CD14-positive monocyte (primary cell): ENCODE results near the gene TUBGCP5. TPM values are rescaled to one million over a fixed set of nuclear protein-coding genes. Genes with fewer than 3 reads are reported as not detected.

Source experiments
- DNase-seq, 3 donors: peaks; one replicate each; pipeline ENCODE4 v3.0.0-alpha.2; 2011 to 2022
- H2AFZ ChIP-seq: 2 replicates; pipeline ENCODE4 v1.6.0; 2012; ENCODE audit warnings: mild to moderate bottlenecking, low read depth, low read length, inconsistent platforms; ENCODE audit not compliant: insufficient read depth, poor library complexity, severe bottlenecking
- H3K27ac ChIP-seq, 2 donors: 1 replicate in 1 of 2; 2 replicates in 1 of 2; pipeline ENCODE4 v1.5.1; 2012 to 2013; ENCODE audit warnings: low read length in 2 of 2, control low read depth in 1 of 2, inconsistent platforms in 1 of 2, low read depth in 1 of 2, mild to moderate bottlenecking in 1 of 2
- H3K27me3 ChIP-seq, 2 donors: one replicate each; pipeline versions ENCODE4 v1.6.0 to v1.6.1; 2011 to 2013; ENCODE audit warnings: low read length in 2 of 2; ENCODE audit not compliant: control insufficient read depth in 2 of 2, insufficient read depth in 2 of 2
- H3K36me3 ChIP-seq, 2 donors: replicated peaks in 1 of 2; 1 replicate in 1 of 2; 2 replicates in 1 of 2; pipeline versions ENCODE4 v1.5.1 to v1.6.1; 2012 to 2013; ENCODE audit warnings: low read length in 2 of 2, control low read depth in 1 of 2, inconsistent platforms in 1 of 2, mild to moderate bottlenecking in 1 of 2; ENCODE audit not compliant: insufficient read depth in 2 of 2, control insufficient read depth in 1 of 2
- H3K4me1 ChIP-seq, 2 donors: 1 replicate in 1 of 2; 2 replicates in 1 of 2; pipeline versions ENCODE4 v1.5.1 to v1.6.1; 2012 to 2013; ENCODE audit warnings: low read length in 2 of 2, control low read depth in 1 of 2, inconsistent platforms in 1 of 2, mild to moderate bottlenecking in 1 of 2, moderate library complexity in 1 of 2; ENCODE audit not compliant: insufficient read depth in 2 of 2, control insufficient read depth in 1 of 2
- H3K4me2 ChIP-seq: replicated peaks from 2 replicates; pipeline ENCODE3; 2012; ENCODE audit warnings: low read length, moderate library complexity, mild to moderate bottlenecking; ENCODE audit not compliant: poor library complexity, severe bottlenecking; ENCODE audit errors: extremely low read depth
- H3K4me3 ChIP-seq, 3 experiments: fragments of 200-600 bp in 1 of 3; sonication (generic) in 1 of 3; replicated peaks in 1 of 3; 1 replicate in 2 of 3; 2 replicates in 1 of 3; pipeline ENCODE4 v1.5.1; 2011 to 2013; ENCODE audit warnings: low read length in 3 of 3, mild to moderate bottlenecking in 3 of 3, control low read depth in 2 of 3, low read depth in 2 of 3, inconsistent platforms in 1 of 3, moderate library complexity in 1 of 3
- H3K79me2 ChIP-seq: 2 replicates; pipeline ENCODE4 v1.6.0; 2012; ENCODE audit warnings: mild to moderate bottlenecking, control low read depth, inconsistent platforms, low read length, moderate library complexity; ENCODE audit not compliant: insufficient read depth
- H3K9ac ChIP-seq: 2 replicates; pipeline ENCODE4 v1.6.0; 2017; ENCODE audit warnings: low read length, mild to moderate bottlenecking; ENCODE audit not compliant: insufficient read depth, poor library complexity, severe bottlenecking
- H3K9me3 ChIP-seq, 2 donors: replicated peaks in 1 of 2; 1 replicate in 1 of 2; 2 replicates in 1 of 2; pipeline versions ENCODE4 v1.5.1 to v1.6.1; 2012 to 2013; ENCODE audit warnings: low read length in 2 of 2, control low read depth in 1 of 2; ENCODE audit not compliant: control insufficient read depth in 1 of 2, insufficient read depth in 1 of 2
- H4K20me1 ChIP-seq: 2 replicates; pipeline ENCODE4 v1.6.0; 2012; ENCODE audit warnings: mild to moderate bottlenecking, low read length, control low read depth, moderate library complexity; ENCODE audit not compliant: insufficient read depth
- H3K27ac Mint-ChIP-seq, 7 donors: one replicate each; pipeline ENCODE4 v1.8.0; 2020; ENCODE audit warnings: mild to moderate bottlenecking in 7 of 7, mixed read lengths in 7 of 7, moderate library complexity in 6 of 7, inconsistent platforms in 2 of 7
- H3K27me3 Mint-ChIP-seq, 3 donors: one replicate each; pipeline ENCODE4 v1.8.0; 2021 to 2022; ENCODE audit warnings: low read depth in 3 of 3, mild to moderate bottlenecking in 3 of 3, mixed read lengths in 3 of 3, moderate library complexity in 3 of 3, inconsistent platforms in 1 of 3
- H3K36me3 Mint-ChIP-seq, 2 donors: one replicate each; pipeline ENCODE4 v1.8.0; 2020; ENCODE audit warnings: mixed read lengths in 2 of 2, inconsistent platforms in 1 of 2, mild to moderate bottlenecking in 1 of 2
- H3K4me1 Mint-ChIP-seq: one replicate; pipeline ENCODE4 v1.8.0; 2020; ENCODE audit warnings: mild to moderate bottlenecking, mixed read lengths
- H3K4me3 Mint-ChIP-seq, 2 donors: one replicate each; pipeline ENCODE4 v1.8.0; 2020; ENCODE audit warnings: mild to moderate bottlenecking in 2 of 2, mixed read lengths in 2 of 2, moderate library complexity in 1 of 2
- H3K9me3 Mint-ChIP-seq, 7 donors: one replicate each; pipeline ENCODE4 v1.8.0; 2020 to 2022; ENCODE audit warnings: mixed read lengths in 7 of 7, mild to moderate bottlenecking in 6 of 7, moderate library complexity in 6 of 7, inconsistent platforms in 2 of 7
- WGBS: methylation state at CpG from one replicate; pipeline ENCODE4 v1.1.5; 2013; ENCODE audit warnings: missing lambda C conversion rate; ENCODE audit not compliant: insufficient coverage; 5-methylcytosine and 5-hydroxymethylcytosine counted together
- intact Hi-C, 2 donors: fragments of 100-400 bp; cut with micrococcal nuclease; formaldehyde crosslinking; loops; one replicate each; pipeline versions ENCODE4 v1.15.0 to v1.15.1; 2023
- polyA plus RNA-seq, 3 donors: library from polyadenylated mRNA; depleted of rRNA in 1 of 3; unstranded in 2 of 3; stranded (reverse) in 1 of 3; fragments of 300-500 nt in 2 of 3; fragments of >200 nt in 1 of 3; fragmentation: Illumina TruSeq in 2 of 3; gene quantifications; 1 replicate in 2 of 3; 2 replicates in 1 of 3; pipeline ENCODE4 v1.2.3, GENCODE V29; 2012 to 2021
- TF ChIP-seq, protein P1 (sequence below): fragments of 200-600 bp; IDR thresholded peaks from one replicate; pipeline ENCODE4 v1.8.0; 2022; ENCODE audit warnings: antibody characterized with exemption, mild to moderate bottlenecking

TUBGCP5 gene
- polyA plus RNA-seq, 3 donors = 1.4 to 5.8 (median 1.8) TPM

DNA sequence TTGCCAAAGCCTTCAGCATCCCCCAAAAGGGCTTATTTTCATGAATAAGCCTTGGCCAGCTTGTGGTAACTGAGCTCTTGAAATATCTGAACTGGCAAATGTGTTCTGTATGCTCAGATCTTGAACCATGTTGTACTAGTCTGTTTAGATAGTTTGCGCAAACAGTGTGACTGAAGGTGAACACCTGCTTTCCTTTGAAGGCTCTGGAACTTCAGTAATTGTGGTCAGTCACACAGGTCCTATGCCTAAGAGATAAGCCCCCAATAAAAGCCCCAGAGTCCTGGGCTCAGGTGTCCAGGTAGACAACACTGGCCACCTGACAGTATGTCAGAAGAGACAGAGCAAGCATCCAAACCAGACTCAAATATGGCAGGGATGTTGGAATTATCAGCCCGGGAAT lies 5.4 kb downstream of the TUBGCP5 start:
- Histone ChIP-seq H3K4me1 (peaks cover 4 to 7% of the 10 kb centered on the region in 2 donors), H3K79me2 (no peaks in the 10 kb centered on the region), H3K4me2 (no peak overlapping the region), H4K20me1 (no peaks in the 10 kb centered on the region), H3K27ac (no peak overlapping the region), H3K36me3 (peaks cover 29 to 55% of the 10 kb centered on the region in 2 donors), H3K27me3 (no peaks in the 10 kb centered on the region), H3K9ac (no peak overlapping the region), H3K4me3 (no peak overlapping the region), H2AFZ (no peak overlapping the region), H3K9me3 (no peaks in the 10 kb centered on the region)
- Mint-ChIP-seq H3K27ac (no peak overlapping the region), H3K27me3 (no peaks in the 10 kb centered on the region), H3K36me3 (peaks cover 36 to 50% of the 10 kb centered on the region in 2 donors), H3K4me3 (no peak overlapping the region), H3K9me3 (no peaks in the 10 kb centered on the region), H3K4me1 (peaks cover 8% of the 10 kb centered on the region)
- intact Hi-C loops = loop anchor here in 1 of 2 donors (10.0 kb wide), 1 partner anchor 189 kb away; no protein-coding TSS in a partner anchor
- DNase-seq = no peak
- TF ChIP-seq, protein P1, sequence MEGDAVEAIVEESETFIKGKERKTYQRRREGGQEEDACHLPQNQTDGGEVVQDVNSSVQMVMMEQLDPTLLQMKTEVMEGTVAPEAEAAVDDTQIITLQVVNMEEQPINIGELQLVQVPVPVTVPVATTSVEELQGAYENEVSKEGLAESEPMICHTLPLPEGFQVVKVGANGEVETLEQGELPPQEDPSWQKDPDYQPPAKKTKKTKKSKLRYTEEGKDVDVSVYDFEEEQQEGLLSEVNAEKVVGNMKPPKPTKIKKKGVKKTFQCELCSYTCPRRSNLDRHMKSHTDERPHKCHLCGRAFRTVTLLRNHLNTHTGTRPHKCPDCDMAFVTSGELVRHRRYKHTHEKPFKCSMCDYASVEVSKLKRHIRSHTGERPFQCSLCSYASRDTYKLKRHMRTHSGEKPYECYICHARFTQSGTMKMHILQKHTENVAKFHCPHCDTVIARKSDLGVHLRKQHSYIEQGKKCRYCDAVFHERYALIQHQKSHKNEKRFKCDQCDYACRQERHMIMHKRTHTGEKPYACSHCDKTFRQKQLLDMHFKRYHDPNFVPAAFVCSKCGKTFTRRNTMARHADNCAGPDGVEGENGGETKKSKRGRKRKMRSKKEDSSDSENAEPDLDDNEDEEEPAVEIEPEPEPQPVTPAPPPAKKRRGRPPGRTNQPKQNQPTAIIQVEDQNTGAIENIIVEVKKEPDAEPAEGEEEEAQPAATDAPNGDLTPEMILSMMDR = no peak
- WGBS = 100% methylated on average over 1 of the region's 2 CpGs

DNA sequence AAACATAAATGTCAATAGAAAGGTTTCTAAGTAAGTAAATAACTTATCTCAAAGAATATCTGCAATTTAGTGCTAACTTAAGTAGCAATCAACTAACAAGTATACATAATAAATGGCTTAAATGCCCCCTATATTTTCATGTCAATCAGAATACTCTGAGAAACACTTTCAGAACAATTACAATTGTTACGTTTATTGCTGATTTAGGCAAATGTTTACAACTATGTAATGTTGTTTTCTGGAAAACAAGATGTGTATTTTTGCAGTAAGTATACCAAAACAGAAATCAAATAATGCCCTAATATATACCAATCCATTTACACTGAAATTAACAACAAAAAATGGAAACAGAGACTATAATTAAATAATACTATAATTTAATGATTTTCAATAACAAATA lies 13.2 kb downstream of the TUBGCP5 start:
- no CpG with 5 or more reads among the region's 1 CpG for WGBS
- intact Hi-C loops = no loop called here
- no peak overlapping the region for H3K4me3 ChIP-seq
- H3K4me1 Mint-ChIP-seq = no peaks in the 10 kb centered on the region
- H3K4me2 ChIP-seq = no peak overlapping the region
- H3K27ac ChIP-seq = no peak overlapping the region
- no peak overlapping the region for H3K27ac Mint-ChIP-seq
- TF ChIP-seq, protein P1 = no peak
- peaks cover 56 to 86% of the 10 kb centered on the region in 2 donors for H3K36me3 ChIP-seq
- no peaks in the 10 kb centered on the region for H3K9me3 ChIP-seq
- no peaks in the 10 kb centered on the region for H3K27me3 Mint-ChIP-seq
- no peak overlapping the region for H2AFZ ChIP-seq
- peaks cover 59 to 80% of the 10 kb centered on the region in 2 donors for H3K36me3 Mint-ChIP-seq
- H3K9me3 Mint-ChIP-seq = no peaks in the 10 kb centered on the region
- no peak for DNase-seq
- no peaks in the 10 kb centered on the region for H4K20me1 ChIP-seq
- H3K79me2 ChIP-seq = no peaks in the 10 kb centered on the region
- no peaks in the 10 kb centered on the region for H3K27me3 ChIP-seq
- H3K4me1 ChIP-seq = no peaks in the 10 kb centered on the region
- no peak overlapping the region for H3K9ac ChIP-seq
- no peak overlapping the region for H3K4me3 Mint-ChIP-seq
